PC-9 (cell line): ENCODE measurements around the gene CISD3.

Source experiments
- EZH2 ChIP-seq: fragments of 200-600 bp; sonication (generic); IDR thresholded peaks from 2 replicates; pipeline ENCODE4 v1.8.0; 2017; ENCODE audit warnings: antibody characterized with exemption, low read depth
- TF ChIP-seq, protein P1 (sequence below): fragments of 200-600 bp; sonication (generic); conservative IDR thresholded peaks from 2 replicates; pipeline ENCODE4 v1.6.1; 2017; ENCODE audit warnings: mixed run types, antibody characterized with exemption, mild to moderate bottlenecking, moderate library complexity

DNA sequence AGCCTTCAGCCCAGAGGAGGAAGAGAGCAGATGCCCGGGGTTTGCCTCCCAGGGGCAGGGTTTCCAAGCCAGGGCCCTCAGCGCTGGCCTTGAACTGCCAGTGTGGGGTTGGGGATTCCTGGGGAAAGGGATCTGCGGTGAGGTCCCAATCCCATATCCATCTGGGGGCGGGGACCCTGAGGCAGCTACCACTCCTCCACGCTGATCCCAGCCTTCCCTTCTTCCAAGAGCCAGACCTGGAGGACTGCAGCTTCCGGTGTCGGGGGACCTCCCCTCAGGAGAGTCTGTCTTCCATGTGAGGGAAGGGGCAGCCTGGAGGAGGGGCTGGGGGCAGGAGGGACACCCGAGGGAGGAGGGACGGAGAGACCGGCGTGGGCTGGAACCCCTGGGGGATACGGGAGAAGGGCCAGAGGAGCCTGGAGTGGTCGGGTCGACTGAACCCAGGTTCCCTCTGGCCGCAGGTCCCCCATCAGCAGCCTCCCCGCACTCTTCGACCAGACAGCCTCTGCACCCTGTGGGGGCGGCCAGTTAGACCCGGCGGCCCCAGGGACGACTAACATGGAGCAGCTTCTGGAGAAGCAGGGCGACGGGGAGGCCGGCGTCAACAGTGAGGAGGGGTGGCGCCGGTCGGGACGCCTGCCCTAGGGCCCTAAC lies 10.7 kb upstream of the CISD3 start:
- TF ChIP-seq, protein P1, sequence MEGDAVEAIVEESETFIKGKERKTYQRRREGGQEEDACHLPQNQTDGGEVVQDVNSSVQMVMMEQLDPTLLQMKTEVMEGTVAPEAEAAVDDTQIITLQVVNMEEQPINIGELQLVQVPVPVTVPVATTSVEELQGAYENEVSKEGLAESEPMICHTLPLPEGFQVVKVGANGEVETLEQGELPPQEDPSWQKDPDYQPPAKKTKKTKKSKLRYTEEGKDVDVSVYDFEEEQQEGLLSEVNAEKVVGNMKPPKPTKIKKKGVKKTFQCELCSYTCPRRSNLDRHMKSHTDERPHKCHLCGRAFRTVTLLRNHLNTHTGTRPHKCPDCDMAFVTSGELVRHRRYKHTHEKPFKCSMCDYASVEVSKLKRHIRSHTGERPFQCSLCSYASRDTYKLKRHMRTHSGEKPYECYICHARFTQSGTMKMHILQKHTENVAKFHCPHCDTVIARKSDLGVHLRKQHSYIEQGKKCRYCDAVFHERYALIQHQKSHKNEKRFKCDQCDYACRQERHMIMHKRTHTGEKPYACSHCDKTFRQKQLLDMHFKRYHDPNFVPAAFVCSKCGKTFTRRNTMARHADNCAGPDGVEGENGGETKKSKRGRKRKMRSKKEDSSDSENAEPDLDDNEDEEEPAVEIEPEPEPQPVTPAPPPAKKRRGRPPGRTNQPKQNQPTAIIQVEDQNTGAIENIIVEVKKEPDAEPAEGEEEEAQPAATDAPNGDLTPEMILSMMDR, result no peak
- no peak for TF ChIP-seq EZH2
